ENCODE results near the gene PTPRH.

DNA sequence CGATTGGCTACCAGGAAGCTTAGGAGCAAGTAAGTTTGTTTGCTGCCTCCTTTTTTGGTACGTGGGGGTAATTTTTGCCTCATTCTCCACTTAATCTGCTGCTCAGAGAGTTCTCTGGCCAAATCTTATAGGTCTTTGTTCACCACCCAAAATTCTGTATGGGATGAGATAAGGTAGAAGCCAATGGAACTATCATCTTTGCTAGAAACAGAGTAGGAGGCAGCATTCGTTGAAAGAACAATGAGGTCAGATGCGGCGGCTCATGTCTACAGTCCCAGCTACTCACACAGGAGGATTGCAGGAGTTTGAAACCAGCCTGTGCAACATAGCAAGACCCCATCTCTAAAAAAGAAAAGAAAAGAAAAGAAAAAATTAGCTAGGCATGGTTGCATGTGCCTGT lies 37.9 kb downstream of the PTPRH start:
- TF ChIP-seq CTCF (IDR thresholded peaks at IDR 0.05) = no peak
- TF ChIP-seq POLR2A (IDR thresholded peaks at IDR 0.05) = no peak

Measured in lower leg skin (tissue), 3 donors.